ENCODE measurements around the gene TBPL2.
A peak's percentile ranks its signal among the peaks of the same experiment; 100 is the strongest.

Gene TBPL2

GRCh38 chr14:55451950-55452349 is 11.5 kb upstream of the TBPL2 start:
- no peak for DNase-seq (ENCODE audit: low read depth)
- H3K4me3 ChIP-seq (ENCODE audit: low read depth, low read length): no peak overlapping the region
- TF ChIP-seq MYC (IDR thresholded peaks at IDR 0.05; ENCODE audit: low read depth, low read length) (no peak), CTCF (IDR thresholded peaks at IDR 0.05; ENCODE audit: low read depth, low read length) (no peak), POLR2A (IDR thresholded peaks at IDR 0.05; ENCODE audit: extremely low read depth, insufficient read length) (no peak)
- TF ChIP-seq, protein P1, sequence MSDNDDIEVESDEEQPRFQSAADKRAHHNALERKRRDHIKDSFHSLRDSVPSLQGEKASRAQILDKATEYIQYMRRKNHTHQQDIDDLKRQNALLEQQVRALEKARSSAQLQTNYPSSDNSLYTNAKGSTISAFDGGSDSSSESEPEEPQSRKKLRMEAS (IDR thresholded peaks at IDR 0.05; ENCODE audit: low read depth, low read length): no peak

GRCh38 chr14:55451398-55451797 is 11.0 kb upstream of the TBPL2 start:
- DNase-seq (ENCODE audit: low read depth): no peak
- TF ChIP-seq POLR2A (IDR thresholded peaks at IDR 0.05; ENCODE audit: extremely low read depth, insufficient read length): no peak
- no peak for TF ChIP-seq MYC (IDR thresholded peaks at IDR 0.05; ENCODE audit: low read depth, low read length)
- no peak for TF ChIP-seq CTCF (IDR thresholded peaks at IDR 0.05; ENCODE audit: low read depth, low read length)
- TF ChIP-seq, protein P1 (IDR thresholded peaks at IDR 0.05; ENCODE audit: low read depth, low read length): no peak
- H3K4me3 ChIP-seq (ENCODE audit: low read depth, low read length): no peak overlapping the region

GRCh38 chr14:55450987-55451386 is 10.6 kb upstream of the TBPL2 start:
- no peak overlapping the region for H3K4me3 ChIP-seq (ENCODE audit: low read depth, low read length)
- TF ChIP-seq CTCF (IDR thresholded peaks at IDR 0.05; ENCODE audit: low read depth, low read length) (no peak), MYC (IDR thresholded peaks at IDR 0.05; ENCODE audit: low read depth, low read length) (no peak), POLR2A (IDR thresholded peaks at IDR 0.05; ENCODE audit: extremely low read depth, insufficient read length) (no peak)
- TF ChIP-seq, protein P1 (IDR thresholded peaks at IDR 0.05; ENCODE audit: low read depth, low read length): no peak
- DNase-seq (ENCODE audit: low read depth): no peak

DNA sequence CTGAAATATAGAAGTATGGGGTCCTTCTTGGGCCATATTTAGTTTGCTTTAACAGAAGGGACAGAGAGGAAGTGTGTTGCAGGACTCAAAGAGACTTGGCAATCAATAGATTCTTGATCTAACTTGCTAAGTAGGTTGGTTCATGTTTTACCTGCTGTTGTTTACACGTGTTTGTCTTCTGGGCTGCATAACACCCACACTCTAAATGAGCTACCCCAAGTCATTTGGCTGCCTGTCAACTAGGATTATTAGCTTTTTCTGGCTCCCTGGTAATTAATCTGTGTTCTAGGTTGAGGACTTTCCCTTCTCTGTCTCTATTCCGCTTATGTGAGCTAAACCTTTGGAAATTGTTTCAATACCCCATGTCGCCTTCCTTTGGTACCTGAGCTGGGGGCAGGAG is 10.1 kb upstream of the TBPL2 start:
- TF ChIP-seq, protein P1 (IDR thresholded peaks at IDR 0.05; ENCODE audit: low read depth, low read length): no peak
- TF ChIP-seq CTCF (IDR thresholded peaks at IDR 0.05; ENCODE audit: low read depth, low read length): no peak
- TF ChIP-seq POLR2A (IDR thresholded peaks at IDR 0.05; ENCODE audit: extremely low read depth, insufficient read length): no peak
- no peak for TF ChIP-seq MYC (IDR thresholded peaks at IDR 0.05; ENCODE audit: low read depth, low read length)
- no peak for DNase-seq (ENCODE audit: low read depth)
- no peak overlapping the region for H3K4me3 ChIP-seq (ENCODE audit: low read depth, low read length)

DNA sequence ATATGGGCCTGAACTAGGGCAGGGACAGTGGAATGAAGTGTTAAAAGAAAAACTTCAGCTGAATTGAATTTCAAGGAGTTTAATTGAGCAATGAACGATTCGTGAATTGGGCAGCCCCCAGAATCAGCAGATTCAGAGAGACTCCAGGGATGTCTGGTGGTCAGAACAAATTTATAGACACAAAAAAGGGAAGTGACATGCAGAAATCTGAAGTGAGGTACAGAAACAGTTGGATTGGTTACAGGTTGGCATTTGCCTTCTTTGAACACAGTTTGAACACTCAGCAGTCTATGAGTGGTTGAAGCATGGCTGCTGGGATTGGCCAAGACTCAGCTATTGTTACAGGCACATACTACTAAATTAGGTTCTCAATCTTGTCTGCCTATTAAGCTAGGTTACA is 9.7 kb upstream of the TBPL2 start:
- H3K4me3 ChIP-seq (ENCODE audit: low read depth, low read length): no peak overlapping the region
- no peak for TF ChIP-seq POLR2A (IDR thresholded peaks at IDR 0.05; ENCODE audit: extremely low read depth, insufficient read length)
- peak; percentile 52 for DNase-seq (ENCODE audit: low read depth)

GRCh38 chr14:55449116-55449515 is 8.7 kb upstream of the TBPL2 start:
- no peak overlapping the region for H3K4me3 ChIP-seq (ENCODE audit: low read depth, low read length)
- TF ChIP-seq POLR2A (IDR thresholded peaks at IDR 0.05; ENCODE audit: extremely low read depth, insufficient read length) (no peak), CTCF (IDR thresholded peaks at IDR 0.05; ENCODE audit: low read depth, low read length) (no peak), MYC (IDR thresholded peaks at IDR 0.05; ENCODE audit: low read depth, low read length) (no peak)
- TF ChIP-seq, protein P1 (IDR thresholded peaks at IDR 0.05; ENCODE audit: low read depth, low read length): no peak
- no peak for DNase-seq (ENCODE audit: low read depth)
